Left forelimb (tissue), 1 donor: Measurements from ENCODE around the gene ZDHHC9.

ENCODE experiments used
- DNase-seq: peaks from one replicate; pipeline ENCODE4 v3.0.0-alpha.2; 2018; ENCODE audit warnings: low spot score

Gene ZDHHC9

DNA sequence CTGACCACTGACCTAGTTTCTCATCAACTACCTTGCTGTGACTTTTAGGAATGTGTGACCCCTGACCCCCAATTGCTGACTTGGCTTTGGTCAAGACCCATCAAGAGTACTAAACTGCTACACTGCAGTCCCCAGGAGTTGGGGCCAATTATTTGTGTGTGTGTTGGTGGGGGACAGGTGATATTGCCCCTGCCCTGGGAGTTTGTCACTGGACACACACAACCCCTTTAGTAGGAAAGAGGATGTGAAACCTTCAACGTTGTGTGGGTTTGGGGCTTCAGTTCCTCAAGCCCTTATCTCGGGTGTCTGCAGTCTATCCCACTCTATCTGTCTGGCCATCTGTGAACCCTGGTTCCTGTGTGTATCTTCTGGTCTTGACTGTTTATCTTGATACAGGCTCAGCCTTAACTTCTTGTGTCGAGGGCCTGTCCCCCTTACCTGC is 57.5 kb downstream of the ZDHHC9 start:
- DNase-seq, result no peak

DNA sequence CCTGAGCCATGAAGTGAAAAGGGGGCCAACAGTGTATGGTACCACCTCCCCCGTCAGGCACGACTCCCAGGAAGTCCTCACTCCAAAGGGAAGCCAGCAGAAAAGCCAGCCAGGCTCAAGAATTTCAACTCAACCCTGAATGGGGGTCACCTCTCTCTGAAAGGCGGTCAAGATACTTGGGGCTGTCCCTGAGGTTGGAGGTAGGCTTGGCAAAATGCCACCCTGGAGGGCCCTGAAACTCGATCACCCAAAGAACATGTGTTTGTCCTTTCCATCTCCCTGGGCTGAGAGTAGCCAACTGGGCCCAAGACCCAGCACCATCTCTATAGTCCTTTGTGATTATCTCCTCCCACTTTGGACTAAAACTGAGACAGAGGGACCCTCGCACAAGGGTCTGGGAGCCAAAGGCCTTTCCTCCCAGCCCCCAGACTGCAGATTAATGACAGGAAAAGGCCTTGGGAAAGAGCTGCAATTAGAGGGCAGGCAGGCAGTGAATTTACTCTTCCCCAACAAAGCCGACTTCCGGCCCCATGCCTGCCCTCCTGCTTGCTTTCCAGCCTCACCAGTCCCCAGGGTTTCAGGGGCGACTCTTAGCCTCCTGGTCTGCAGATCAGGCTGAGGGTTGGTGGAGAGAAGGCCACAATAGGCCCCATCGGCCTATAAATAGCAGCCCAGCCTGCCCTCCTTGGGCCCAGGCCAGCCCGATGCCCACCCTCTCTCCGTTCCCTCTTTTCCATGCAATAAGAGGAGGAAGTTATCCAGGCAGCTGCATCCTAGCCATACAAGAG is 58.3 kb downstream of the ZDHHC9 start:
- no peak for DNase-seq

DNA sequence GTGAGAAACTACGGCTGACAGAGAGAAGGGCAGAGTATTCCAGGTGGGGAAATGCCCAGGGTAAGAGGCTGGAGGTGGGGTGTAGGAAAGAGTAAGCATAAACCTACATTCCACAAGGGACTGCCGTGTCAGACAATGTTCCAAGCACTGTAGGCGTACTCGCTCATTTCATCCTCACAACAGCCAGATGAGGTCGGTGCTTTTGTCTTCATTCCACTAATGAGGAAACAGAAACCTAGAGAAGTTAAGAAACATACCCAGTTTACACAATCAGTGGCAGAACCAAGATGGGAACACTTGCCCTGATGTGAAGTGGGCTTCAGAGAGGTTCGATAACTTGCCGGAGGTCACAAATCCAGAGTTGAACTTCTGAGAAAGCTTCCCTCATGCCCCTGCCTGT is 59.3 kb downstream of the ZDHHC9 start:
- no peak for DNase-seq

DNA sequence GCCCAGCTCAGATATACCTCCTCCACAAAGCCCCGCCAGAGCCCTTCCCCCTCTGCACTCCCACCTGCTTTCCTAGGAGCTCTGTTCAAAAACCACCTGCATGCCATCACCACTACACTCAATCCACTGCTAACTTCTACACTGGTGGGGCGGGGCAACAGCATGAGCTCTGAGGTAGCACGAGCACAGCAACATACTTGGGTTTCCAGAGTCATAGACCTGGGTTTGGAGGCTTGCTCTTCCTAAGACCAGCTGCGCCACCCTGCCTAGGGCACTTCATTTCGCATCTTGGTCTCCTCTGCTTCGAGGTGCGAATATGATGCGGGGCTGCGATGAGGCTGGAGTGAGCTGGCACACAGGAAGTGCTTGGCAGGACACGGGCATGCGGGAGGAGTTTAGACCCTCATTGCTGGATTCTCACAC is 60.4 kb downstream of the ZDHHC9 start:
- DNase-seq, result no peak

DNA sequence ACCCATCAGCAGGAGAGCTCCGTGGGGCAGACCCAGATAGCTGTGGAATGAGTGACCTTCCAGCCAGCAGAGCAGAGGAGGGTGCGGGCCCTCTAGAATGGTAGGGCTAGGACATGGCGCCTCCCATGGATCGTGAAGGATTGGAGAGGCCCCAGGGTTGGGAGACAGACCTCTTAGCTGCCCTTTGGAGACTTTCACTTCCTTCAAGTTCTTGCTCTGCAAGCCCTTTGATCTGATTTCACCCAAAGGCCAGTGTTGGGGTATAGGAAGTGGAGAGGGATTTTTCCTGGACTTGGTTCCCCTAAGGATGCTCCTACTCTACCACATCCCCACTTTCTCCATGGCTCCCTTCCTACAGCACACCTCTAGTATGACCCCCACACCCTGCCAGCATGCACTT is 61.0 kb downstream of the ZDHHC9 start:
- no peak for DNase-seq

DNA sequence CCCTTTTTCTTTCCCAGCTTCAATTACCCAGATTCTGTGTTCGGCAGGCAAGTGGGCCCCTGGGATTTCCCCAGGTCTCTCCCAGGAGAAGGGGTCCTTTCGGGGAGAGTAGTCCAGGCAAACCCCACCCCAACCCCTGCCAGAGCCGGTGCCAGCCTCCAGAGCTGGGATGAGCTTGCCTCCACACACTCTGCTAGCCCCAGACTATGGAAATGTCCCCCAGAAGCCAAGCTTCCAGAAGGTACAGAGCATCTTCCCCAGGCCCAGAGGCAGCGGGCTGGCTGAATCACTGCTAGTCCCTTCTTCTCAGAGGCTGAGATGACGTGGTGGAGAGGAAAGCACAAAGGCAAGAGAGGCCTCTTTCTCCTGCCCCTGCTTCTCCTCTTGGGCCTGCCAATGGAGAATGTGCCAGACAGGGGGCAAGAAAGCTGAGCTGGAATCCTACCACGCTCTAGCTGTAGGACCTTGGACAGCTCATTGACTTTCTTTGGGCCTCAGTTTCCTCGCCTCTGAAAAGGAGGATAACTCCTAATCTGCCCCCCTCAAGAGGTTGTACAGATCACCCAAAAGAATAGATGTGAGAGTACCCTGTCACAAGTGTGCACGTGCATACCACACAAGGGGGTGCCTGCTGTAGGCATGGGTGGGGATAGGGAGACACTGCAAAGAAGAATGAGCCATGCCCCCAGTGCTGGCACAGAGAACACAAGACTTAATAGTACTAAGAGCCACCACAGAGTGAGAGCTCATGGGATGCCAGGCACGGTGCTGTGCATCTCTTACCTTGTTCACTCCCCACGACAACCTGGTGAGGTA is 61.8 kb downstream of the ZDHHC9 start:
- no peak for DNase-seq

DNA sequence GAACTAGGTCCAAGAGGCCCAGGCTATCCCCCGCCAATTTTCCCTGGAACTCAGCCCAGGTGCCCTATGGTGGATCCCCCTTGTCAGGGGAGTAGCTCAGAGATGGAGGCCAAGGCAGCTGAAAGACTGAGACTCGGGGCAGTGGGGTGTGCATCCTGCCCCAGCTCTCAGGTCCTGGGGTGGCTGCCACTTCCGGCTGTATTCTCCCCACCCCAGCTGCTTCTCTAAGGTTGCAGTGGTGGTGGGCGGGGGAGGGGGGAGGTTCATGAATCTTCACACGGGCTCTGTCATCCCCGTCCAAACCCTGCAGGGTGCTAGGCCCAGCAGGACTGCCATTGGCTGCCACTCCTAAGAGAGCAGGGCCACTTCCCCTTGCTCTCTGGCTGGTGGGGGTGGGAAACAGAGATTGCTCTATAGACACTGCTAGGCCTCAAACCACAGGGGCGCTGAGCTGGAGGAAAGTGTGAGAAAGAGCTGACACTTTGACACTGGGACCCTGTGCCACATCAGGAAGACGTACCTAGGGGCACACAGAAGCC is 62.5 kb downstream of the ZDHHC9 start:
- no peak for DNase-seq

DNA sequence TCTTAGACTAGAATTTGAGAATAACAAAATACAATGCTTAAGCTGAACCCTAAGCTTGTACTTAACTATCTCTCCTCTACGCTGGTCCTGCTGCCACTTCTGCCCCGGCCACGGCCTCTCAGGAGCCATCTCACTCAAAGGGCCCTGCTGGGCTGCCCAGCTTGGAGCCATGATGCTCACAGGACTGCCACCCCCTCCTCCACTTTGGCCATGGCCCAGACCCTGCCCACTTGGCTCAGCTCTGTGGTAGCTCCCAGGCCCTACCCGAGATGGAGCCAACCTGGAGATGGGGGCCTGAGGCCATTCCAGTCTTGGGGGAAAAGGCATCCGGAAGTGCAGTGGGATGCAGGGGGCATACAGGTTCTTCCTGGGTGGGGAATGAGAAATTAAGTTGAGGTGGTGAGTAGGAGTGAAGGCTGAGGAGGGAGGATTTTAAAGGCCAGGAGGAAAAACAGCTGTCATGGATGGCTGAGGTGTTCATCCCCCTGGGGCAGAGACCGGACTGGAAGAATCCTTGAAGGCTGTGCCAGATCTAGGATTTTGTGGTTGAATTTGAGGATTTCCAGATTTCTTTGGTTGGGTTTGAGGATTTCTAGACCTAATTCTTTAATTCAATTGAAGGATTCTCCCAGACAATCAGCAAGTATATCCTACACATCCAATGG is 63.1 kb downstream of the ZDHHC9 start:
- no peak for DNase-seq

DNA sequence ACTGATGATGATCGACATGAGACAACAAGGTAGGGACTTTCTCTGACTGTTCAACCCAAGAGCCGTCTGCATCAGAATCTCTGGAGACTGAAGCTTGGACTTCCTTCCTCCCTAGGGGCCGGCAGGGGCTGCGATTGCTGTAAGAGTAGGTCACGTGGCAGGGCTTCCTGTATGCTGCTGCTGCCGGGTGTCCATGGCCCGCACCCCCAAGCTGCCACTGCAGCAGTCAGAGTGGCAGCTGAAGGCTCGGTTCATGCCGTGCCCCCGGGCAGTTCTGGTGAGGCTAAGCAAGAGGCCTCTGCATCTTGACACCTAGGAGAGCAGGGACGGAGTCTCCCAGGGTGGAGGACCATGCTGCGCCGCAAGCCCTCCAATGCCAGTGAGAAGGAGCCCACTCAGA is 63.9 kb downstream of the ZDHHC9 start, which contains the start of gene SASH3:
SASH3 (plus strand) TSS at position 203 of the 400 bp plus-strand sequence; CDS start at position 352, 149 bp downstream.
- no peak for DNase-seq

DNA sequence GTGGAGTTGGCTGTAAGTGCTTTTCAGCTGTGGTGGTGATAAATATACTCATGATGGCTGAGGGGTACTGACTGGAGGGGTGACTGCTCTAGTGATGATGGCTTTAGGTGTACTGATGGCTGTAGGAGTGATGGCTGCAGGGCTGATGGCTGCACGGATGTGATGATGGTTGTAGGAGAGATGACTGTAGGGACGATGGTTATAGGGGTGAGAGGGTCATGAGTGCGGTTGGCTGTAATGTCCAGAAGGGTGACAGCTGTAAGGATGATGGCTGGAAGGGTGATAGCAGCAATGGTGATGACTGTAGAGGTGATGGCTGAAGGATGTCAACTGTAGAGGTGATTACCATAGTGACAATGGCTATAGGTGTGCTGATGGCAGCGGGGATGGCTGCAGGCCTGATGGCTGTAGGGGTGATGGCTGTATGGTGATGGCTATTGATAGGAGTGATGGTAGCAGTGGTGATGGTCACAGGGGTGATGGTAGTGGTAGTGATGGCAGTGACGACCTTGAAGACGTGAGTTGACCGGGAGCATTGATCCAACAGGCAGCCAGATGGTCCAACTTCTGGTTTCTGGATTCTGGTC is 64.5 kb downstream of the ZDHHC9 start:
- DNase-seq, result no peak

DNA sequence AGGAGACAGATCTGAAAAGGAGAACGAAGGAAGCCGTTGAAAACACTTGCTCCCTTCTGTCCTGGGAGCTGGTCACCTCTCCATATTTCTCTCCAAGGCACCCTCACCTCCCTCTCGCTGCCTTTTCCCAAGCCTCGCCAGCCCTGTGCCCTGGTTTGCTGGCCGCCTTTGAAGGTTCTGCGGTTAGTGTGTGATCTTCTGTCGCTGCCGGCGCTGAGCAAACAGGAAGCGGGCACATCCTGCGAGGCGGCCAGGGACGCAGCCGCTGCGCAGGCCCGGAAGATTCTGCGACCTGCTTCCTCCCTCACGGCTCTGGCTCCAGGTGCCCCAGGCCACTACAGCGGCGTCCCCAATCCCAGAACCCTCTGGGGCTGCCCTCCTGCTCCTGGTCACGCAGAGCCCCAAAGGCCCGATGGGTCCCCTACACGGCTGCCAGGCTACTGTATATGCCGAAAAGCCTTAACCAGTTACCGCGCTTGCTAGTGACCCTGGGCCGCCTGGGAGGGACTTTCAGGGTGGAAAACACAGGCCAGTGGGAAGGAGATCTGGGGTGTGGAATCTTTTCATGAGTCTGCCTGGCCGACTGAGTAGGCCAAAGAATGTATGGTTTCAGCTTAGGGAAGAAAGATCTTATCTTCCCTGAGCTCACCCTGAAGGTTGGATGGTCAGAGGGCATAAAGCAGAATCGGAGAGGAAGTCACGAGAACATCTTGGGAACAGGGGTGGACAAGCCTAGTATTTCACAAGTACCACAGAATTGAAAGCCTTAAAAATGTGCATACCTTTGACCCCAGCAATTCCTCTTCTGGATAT is 66.3 kb downstream of the ZDHHC9 start:
- no peak for DNase-seq

DNA sequence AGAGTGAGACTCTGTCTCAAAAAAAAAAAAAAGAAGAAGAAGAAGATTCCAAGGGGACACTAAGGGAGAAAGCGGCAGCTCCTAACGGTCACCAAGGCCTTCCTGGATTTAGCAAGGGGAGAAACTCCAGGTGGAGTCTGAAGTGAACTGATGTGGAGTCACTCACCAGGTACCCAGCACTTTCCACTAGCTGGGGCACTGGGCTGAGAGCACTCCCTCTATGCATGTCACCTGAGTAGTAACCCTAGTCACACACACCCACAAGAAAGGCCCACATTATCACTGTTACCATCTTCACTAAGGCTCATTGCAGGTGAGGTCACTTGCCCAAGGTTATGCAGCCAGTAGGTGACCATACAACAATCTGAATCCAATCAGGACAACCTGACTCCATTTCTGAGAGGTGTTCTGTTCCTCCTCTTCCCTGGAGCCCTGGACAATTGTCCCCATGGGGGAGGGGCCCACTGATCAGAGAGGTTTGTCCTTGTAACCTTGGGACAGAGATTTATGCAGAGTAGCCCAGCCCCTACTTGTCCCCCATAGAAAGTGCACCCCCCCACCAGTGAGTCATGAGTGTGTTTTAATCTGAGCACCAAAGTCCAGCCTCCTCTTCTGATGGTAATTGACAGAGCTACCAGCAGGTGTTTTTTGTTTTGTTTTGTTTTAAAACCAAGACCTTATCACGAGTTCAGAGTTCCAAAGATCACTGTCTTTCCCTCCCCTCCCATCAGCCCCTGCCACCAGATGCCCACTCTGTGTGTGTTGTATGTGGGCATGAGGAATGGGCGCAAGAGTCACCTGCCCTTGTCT is 69.8 kb downstream of the ZDHHC9 start:
- no peak for DNase-seq

DNA sequence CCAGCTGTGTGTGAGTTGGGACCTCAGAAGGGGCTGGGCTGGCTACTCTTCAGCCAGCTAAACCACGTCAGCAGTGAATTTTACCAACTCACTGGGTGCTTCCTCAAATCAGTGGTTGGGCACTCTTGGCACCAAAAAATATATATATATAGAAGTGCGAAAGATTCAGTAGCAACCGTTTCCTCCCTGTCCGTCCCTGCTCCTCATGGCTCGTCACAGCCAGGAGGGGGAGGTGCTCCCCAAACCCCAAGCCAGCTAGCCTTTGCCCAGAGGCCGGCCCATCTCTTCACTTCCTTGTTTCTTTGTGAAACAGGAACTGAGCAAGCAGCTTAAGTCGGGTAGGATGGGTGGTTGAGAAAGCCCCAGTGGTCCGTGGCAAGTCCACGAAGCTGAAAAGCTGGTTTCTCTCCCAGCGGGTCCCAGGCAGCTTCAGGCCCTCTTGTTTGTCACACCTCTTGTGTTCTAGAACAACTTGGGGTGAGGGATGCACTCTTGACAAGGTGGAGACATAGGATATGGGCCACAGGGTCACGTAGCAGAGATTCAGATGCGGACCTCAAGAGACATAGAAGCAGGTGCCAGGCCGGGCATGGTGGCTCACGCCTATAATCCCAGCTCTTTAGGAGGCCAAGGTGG is 70.8 kb downstream of the ZDHHC9 start:
- no peak for DNase-seq

DNA sequence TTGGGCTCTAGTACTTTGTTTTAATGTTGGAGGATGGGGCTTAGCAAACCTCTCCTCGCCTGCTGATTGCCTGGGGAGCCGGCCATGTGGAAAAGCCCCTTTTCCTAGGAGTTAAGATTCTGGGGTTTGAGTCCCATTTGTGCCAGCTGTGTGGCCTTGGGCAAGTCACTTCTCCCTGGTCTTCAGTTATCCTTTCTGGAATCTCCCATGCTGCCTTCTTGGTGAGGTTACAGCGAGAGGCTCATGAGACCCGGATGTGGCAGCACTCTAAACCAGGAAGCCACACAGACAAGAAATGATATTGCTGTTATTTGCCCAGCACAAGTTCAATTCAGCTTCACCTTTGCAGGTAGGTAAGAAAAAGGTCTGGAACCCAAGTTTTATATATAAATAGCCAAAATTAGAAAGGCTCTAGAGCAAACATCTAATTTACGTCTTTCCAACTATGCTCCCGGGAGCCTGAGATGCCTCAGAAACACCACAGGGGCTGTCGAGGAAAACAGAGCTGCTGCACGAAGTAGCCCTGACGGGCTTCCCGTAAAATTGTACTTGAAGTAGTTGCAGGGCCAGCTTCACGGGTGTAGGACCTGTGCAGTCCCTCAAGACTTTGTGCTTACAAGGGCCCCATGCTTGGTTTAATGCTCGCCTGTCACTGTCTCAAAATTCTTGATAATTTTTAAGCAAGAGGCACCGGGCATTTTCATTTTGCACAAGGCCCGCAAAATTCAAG is 72.3 kb downstream of the ZDHHC9 start:
- DNase-seq, result no peak

DNA sequence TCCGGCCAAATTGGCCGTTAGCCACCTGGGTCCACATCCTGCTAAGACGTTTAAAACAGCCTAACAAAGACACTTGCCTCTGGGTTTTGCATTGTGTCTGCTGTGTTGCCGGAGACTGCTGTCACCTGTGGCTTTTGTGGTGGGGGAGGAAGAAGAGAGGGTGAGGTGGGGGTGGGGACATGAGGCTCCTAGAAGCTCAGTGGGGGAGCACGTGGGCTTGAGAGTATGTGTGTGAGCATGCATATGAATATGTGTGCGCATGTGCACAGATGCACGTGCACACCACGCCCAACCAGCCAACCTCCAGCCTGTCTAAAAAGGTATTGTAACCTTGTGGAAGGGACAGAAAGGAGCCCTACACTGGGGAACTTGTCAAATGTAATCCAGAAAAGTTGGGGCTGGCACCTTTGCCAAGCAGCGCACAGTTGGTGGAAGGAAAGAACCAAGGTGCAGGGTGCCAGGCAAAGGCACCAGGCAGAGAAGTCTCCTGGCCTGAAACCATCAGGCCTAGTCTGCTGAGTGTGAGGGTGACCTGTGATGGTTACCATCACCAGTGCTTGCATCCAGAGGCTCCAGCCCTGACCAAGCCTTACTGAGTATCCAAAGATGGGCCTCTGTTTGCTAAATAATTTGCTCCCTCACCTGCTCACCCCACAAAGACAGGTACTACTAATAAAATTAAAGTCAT is 74.1 kb downstream of the ZDHHC9 start:
- no peak for DNase-seq

DNA sequence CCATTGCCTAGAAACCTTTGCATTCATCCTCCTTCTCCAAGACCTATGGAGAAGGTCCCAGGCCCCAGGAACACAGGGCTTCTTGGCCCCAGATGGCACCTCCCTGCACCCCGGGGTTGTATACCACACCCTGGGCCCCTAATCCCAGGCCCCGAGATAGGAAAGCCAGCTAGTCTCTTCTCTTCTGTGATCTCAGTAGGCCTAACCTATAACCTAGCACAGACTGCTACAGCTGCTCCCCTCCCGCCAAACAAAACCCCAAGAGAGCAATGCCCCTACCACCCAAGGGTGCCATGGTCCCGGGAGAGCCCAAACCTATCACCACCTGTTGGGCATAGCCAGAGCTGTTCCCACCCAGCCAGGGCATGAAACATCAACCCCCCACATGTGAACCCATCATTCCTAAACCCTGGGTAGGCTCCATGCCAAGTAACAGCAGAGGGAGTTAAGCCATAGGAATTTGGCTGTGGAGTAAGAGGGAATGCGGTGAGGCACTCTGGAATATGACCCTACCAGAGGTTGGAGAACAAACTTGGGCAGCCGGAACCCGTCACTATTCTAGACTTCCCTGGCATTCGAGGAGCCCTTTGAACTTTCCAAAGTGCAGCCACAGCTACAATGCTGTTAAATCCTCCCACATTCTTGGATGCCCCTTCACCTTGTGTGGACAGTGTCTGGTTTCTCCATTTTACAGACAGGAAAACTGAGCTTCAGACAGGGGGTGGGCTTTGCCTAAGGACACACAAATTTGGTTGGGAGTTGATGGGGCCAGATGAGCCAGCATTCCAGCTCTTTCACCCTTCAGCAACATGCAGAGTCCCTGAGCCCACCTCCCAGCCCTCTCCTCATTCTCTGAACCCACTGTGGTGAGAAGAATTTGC is 74.9 kb downstream of the ZDHHC9 start:
- DNase-seq, result no peak

DNA sequence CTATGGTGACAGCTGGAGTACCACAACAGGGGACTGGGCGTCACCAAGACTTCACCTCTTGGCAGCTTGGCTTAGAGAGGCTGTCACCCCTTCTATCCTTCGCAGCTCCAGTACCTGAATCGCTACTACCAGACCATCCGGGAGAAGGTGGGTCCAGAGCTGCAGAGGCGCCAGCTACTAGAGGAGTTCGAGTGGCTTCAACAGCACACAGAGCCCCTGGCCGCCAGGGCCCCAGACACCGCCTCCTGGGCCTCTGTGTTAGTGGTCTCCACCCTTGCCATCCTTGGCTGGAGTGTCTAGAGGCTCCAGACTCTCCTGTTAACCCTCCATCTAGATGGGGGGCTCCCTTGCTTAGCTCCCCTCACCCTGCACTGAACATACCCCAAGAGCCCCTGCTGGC is 75.5 kb downstream of the ZDHHC9 start:
- DNase-seq, result no peak
